PFSK-1 (cell line): ENCODE data around the gene LRMDA.

Experiments
- SIN3A ChIP-seq: IDR thresholded peaks from 2 replicates; pipeline ENCODE4 v1.6.1; 2012; ENCODE audit warnings: mild to moderate bottlenecking, low read length, moderate library complexity, borderline replicate concordance; ENCODE audit not compliant: insufficient read depth
- TAF1 ChIP-seq: IDR thresholded peaks from 2 replicates; pipeline ENCODE4 v1.6.1; 2012; ENCODE audit warnings: low read length, control low read depth, borderline replicate concordance; ENCODE audit not compliant: insufficient read depth
- TF ChIP-seq, protein P1 (sequence below), 2 experiments: IDR thresholded peaks; 2 replicates each; pipeline versions ENCODE4 v1.6.1 to v1.8.0; 2011 to 2012; ENCODE audit warnings: low read depth in 2 of 2, low read length in 2 of 2, control low read depth in 1 of 2, inconsistent platforms in 1 of 2, mild to moderate bottlenecking in 1 of 2, moderate library complexity in 1 of 2; ENCODE audit not compliant: insufficient read depth in 1 of 2

DNA sequence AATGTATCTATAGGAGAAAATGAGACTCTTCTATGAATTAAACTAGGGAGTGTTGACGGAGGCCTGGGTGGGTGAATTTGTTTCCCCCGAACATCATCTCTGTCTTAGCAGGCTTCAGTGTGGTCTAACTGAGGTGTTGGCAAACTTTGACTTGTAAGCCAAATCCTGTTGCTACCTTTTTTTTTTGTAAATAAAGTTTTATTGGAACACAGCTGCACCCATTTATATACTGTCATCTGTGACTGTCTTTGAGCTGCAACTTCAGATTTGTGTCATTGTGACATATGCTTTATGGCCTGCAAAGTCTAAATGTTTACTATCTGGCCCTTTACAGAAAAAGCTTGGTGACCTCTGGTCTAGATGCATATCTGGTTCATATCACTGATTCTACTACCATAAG is 455.9 kb downstream of the LRMDA start:
- TF ChIP-seq TAF1 (no peak), SIN3A (no peak)
- TF ChIP-seq, protein P1, sequence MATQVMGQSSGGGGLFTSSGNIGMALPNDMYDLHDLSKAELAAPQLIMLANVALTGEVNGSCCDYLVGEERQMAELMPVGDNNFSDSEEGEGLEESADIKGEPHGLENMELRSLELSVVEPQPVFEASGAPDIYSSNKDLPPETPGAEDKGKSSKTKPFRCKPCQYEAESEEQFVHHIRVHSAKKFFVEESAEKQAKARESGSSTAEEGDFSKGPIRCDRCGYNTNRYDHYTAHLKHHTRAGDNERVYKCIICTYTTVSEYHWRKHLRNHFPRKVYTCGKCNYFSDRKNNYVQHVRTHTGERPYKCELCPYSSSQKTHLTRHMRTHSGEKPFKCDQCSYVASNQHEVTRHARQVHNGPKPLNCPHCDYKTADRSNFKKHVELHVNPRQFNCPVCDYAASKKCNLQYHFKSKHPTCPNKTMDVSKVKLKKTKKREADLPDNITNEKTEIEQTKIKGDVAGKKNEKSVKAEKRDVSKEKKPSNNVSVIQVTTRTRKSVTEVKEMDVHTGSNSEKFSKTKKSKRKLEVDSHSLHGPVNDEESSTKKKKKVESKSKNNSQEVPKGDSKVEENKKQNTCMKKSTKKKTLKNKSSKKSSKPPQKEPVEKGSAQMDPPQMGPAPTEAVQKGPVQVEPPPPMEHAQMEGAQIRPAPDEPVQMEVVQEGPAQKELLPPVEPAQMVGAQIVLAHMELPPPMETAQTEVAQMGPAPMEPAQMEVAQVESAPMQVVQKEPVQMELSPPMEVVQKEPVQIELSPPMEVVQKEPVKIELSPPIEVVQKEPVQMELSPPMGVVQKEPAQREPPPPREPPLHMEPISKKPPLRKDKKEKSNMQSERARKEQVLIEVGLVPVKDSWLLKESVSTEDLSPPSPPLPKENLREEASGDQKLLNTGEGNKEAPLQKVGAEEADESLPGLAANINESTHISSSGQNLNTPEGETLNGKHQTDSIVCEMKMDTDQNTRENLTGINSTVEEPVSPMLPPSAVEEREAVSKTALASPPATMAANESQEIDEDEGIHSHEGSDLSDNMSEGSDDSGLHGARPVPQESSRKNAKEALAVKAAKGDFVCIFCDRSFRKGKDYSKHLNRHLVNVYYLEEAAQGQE (IDR thresholded peaks at IDR 0.05; ENCODE audit: insufficient read depth in 1 of 2, low read depth in 2 of 2, low read length in 2 of 2) = no peak
